Right renal cortex interstitium (tissue), 3 donors: ENCODE results near the gene BBX. TPM values are rescaled to one million over a fixed set of nuclear protein-coding genes. Genes with fewer than 3 reads are reported as not detected.
A peak's percentile ranks its signal among the peaks of the same experiment; 100 is the strongest.

Source experiments
- DNase-seq, 3 donors: peaks; one replicate each; pipeline ENCODE4 v3.0.0-alpha.2; 2013; ENCODE audit warnings: low read depth in 3 of 3, low spot score in 2 of 3
- polyA plus RNA-seq, 3 donors: library from polyadenylated mRNA; unstranded; fragments of 120-200 nt; gene quantifications; one replicate each; pipeline ENCODE4 v1.2.1, GENCODE V29; 2013; ENCODE audit not compliant: insufficient read length in 3 of 3

Gene BBX
- polyA plus RNA-seq, 3 donors, result 63.8 to 72.0 (median 69.0) TPM

DNA sequence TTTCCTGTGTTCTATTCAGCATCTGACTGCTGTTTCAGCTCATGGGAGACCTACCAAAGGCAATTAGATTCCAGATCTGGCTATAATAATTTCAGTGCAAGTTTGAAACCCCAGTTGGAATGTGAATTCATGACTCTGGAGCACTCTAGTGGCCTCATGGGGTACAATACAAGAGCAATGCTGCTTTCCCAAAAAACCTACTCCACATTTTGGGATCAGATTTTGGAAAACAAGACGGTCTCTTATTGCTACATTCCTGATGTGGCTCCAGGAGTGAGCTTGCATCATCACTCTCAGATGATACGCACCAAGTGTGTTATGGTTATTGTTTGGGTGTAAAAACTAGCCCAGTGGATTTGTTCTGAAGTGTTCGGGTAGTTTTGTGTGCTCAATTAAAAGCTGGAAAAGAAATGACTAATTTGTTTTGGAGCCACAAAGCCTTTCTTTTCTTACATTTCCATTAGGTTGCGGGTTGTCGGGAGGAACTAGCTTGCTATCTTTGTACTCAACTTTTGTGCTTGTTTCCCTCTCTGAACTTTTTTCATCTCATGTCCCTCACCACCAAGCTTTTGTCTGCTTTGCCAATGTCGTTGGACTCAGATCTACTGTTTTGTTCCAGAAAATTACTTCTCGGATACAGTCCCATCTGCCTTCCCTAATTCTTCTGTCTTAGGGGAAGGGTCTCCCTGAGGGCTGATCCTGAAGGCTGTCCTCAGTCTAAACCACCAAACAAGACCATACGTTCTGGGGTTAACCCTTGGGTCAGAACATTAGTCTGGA lies 272.1 kb downstream of the BBX start:
- DNase-seq, result no peak

GRCh38 chr3:107795514-107796094 lies 272.8 kb downstream of the BBX start:
- DNase-seq, result no peak

DNA sequence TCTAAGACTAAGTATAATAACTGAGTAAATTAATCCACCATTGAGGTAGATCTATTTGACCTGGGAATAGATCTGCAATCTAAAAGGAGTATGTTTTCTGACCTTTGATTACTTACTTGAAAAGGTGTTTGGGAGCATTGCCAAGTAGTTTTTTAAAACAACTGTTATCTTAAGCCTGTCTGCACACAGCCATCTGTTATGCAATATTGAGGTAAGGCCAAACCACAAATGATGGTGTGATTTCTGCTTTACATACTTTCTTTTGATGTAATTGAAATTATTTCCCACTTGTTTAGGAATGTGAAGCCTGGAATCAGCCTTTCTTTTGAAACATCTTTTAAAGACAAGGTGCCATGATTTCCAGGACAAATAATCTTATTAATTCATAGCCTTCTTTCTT lies 274.0 kb downstream of the BBX start:
- DNase-seq, result no peak

DNA sequence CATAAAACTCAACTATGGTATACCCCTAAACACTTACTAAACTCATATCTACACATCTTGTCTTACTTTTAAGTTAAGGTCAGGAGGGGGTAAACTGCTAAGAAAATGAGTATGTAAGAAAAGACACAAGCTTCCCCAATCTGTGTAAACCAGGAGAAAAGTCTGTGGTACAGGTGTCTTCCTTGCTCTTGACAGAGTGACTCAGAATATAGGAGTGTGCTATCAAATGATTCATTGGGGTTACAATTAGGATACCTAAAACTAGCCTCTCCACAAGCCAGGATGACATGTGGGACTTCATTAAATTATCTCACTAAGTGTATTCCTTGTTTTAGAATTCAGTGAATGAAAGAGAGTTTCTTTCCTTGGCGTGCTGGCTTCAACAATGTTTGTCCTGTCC lies 274.8 kb downstream of the BBX start:
- DNase-seq, result no peak

DNA sequence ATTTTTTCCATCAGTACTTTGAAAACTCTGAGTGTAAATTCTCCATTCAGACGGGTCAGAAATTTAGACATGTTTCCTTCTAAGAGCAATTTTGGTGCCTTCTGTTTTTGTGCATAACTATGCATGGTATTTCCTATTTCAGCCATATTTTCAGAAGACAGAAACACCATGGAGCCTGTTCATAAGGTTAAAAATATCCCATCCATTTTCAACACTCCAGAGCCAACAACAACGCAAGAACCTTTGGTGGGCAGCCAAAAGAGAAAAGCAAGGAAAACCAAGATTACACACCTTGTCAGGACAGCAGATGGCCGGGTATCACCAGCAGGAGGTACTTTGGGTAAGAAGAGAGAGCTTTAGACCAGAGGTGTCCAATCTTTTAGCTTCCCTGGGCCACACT lies 275.6 kb downstream of the BBX start:
- no peak for DNase-seq

DNA sequence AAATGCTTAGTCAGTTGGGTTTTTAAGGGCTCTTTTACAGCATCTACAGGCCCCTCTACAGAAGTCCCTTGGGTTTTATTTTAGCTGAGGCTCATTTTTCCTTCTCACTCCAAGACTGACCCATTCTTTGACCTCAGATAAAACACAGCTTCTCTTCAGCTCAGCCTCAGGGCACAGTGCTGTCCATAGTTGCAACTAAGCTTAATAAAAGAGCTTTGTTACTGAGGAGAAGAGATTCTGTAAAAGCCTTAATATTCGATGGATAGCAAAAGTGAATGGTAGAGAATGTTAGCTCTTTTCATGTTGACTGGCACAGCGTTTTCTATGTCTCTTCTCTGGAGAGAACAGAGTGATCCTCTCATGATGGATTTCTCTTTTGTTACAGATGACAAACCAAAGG lies 277.9 kb downstream of the BBX start:
- no peak for DNase-seq

DNA sequence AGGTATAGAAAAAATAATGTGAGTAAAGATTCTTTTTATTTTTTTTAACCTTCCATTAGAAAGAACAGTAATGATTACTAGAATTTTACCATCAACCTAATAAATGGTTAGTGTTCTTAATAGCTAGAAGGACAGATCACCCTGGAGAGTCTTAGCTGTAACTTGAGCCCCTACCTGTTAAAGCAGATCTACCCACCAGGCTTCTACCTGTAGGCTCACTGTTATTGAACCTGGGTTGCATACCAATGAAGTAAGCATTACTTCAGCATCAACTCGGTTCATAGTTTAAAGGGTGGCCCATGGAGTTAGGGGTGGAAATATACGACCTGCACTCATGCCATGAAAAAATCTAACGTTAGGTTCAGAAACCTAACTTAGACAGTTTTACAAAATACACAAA lies 280.4 kb downstream of the BBX start:
- DNase-seq, result no peak

GRCh38 chr3:107806021-107806420 lies 283.3 kb downstream of the BBX start:
- DNase-seq, result no peak

- DNase-seq, result no peak
These were observed 283.8 kb downstream of the BBX start for GRCh38 chr3:107806536-107806935.

DNA sequence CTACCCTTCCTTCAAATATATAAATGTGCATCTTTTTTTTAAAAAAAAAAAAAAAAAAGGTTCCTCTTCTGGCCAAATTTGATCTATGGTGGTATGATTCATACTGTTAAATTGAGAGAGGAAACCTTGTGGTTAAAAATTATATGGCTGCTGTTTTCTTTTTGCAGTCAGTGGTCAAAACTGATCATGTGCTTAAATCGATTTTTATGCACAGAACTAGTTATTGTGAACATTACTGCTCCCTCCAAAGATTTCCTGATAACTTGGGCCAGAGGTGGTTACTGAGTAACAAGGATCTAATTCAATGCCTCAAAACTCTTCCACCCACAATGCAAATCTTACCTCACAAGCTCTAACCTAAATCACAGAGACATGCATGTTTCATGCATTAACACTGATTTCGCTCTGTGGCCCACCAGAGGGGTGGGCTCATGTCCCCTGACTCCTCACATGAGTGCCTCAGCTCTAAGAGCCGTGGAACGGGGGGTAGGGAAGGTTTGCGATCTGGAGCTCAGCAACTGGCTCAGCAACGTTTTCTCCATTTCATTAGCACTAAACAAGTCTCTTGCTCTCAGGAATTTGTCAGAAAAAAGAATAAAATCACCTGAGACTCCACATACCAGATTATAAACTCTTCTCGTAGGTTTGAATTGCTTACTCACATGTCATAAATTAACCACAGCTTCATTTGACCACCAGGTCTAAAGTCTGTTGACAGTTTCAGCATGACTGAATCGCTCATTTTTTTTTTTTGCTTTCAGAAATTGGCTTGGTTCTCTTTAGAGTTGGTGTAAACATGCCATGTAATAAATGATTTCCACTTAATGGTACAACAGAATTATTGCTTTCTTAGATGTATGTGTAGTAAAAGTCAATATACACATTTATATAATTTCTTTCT lies 287.7 kb downstream of the BBX start:
- peak in 2 of 3 donors; percentile 18 to 24 for DNase-seq

DNA sequence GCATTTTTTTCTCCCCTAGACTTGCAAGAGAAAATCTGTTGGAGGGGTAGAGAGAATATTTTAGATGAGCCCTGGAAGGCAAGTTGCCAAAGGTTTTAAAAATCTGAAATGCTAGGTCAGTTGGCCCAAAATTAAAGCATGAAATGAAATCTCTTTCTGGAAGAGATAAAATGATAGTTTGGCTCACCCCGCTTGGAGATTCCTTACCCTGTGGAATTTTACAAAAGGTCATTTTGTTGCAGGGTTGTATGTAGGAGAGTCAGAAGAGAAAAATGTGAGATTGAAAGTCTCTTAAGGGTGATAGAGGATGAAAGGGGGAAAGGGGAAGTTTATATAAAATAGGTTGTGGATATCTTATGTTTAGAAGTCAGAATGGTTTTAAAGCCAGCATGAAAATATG lies 290.3 kb downstream of the BBX start:
- no peak for DNase-seq

DNA sequence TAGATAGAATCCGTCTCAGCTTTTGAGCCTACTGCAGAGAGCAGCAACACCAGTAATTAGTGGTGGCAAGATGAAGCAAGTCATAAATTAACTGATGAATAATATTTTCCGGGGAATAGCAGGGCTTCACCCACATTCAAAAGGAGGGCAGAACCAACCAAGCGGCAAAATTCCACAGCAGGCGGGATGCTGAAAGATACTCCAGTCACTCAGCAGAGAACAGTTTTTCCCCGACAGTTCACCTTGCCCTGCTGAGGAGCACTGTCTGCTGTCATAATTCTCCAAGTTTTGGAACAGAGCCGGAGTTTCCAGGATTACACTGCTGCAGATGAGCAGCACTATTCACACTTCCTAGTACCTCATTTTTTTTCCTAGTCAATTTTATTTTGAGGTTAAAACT lies 293.3 kb downstream of the BBX start:
- no peak for DNase-seq

- DNase-seq, result no peak
These were observed 294.3 kb downstream of the BBX start for GRCh38 chr3:107817076-107817475.

GRCh38 chr3:107818025-107818424 lies 295.3 kb downstream of the BBX start:
- DNase-seq, result no peak

DNA sequence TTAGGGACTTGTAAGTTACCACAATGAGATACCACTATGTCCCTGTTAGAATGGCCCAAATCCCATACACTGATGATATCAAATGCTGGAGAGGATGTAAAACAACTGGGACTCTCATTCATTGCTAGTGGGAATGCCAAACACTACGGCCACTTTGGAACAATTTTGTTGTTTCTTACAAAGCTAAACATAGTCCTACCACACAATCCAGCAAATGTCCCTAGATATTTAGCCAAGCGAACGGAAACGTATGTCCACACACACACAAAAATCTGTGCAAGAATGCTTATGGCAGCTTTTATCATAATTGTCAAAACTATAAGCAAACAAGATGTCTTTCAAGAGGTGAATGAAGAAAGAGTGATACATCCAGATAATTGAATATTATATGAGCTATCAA lies 296.9 kb downstream of the BBX start:
- no peak for DNase-seq

DNA sequence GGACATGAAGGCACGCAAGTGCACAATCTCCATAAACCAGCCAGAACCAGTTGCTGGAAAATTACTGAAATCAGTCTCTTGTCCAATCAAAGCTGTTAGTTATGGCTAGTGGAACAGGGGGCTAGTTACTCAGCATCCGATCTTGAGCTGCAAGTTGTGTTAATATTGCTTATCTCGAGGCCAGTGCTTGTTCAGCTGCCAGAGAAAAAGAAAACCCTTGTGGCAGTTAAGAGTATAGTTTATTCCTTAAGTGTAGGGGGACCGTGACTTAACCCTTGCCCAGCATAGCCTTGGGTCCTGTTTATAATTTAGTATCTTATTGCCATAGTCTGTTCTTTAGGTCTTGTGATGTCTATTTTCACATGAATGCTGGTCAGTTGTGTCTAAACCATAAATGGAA lies 299.5 kb downstream of the BBX start:
- no peak for DNase-seq

DNA sequence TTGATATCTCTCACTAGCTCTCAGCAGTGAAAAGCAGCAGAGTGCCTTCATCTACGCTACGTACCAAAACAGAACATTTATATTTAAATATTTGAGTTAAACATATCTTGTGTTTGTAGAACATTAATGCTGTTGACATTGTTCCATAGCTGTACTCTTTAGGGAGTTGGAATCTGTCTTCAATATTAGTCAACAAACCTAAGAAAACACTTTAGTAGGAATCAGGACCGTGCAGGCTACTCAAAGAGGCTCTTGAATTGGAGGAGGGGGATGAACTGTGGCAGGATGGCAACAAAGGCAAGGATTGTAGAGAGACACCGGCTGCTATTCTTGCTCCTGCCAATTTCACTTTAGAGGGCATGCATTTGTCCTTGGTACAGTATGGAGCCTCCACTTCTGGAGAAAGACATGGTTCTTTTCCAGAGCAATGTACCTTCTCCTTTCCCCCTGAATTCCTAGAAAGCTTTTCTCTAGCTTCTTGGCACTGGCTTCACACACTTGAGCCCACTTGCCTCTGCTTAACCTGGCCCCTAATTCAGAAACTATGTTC lies 302.1 kb downstream of the BBX start:
- DNase-seq, result no peak

DNA sequence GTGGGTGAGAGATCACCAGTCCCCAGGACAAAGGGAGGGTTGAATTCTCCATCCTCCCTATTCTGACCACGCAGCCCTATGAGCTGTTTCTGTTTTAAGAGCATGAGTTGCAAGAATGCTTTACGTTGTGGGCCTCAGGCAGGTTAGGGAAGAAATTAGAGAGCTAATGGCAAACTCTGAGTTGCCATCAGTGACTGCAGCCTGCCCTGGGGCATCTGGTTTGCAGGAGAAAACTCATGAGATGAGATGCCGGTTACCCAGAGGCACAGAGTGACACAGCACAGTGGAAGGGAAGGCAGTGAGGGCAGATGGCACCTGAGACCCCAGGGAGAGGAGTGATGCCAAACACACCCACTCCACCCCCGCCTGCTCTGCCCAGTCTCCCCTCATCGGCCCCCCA lies 302.8 kb downstream of the BBX start:
- DNase-seq, result no peak

DNA sequence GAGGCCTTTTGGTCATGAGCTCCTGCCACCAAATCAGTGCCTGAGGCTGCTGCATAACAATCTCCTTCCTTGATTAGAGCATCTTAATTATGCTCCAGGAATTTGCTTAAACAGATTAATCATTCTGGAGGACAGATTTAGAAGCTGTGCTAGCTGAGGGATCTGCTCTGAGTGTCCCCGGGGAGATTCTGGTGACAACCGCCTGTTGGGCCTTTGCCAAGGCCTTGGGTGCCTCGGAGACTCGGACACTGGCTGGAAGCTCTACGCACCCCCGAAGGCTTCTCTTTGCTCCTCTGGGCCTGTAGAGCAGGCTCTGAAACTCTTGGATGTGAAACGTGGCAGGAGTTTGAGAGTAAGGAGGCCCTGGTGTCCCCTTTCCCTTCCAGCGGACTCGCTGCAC lies 304.0 kb downstream of the BBX start:
- DNase-seq, result no peak

DNA sequence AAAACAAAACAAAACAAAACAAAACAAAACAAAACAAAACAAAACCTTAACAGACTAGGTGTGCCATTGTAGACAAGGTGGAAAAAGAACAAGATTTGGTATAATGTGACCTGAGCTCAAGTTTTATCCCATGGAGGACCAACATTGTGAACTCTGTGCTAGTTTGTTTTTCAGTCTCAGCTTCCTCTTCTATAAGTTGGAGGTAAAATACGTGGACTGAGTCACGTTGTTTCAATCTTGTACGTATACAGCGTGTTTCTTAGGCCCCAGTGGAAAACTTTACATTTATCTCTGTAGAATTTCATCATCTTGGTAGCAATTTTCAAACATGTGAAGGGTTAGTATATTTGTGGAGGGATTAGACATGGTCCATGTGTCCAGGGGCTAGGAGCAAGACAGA lies 306.4 kb downstream of the BBX start:
- no peak for DNase-seq

GRCh38 chr3:107831590-107831989 lies 308.8 kb downstream of the BBX start:
- no peak for DNase-seq
